Jurkat, Clone E6-1 (cell line): Measurements from ENCODE around the gene AGAP9.
"Not testable (repeated sequence)": the region's sequence is repeated elsewhere in the genome, so short reads cannot be mapped to it uniquely, and the experiment has no call there.

Source experiments
- DNase-seq: peaks from one replicate; pipeline ENCODE4 v3.0.0-alpha.2; 2011; ENCODE audit warnings: low read depth, low spot score
- H3K4me3 ChIP-seq: 2 replicates; pipeline ENCODE4 v1.5.1; 2011; ENCODE audit warnings: mild to moderate bottlenecking, low read length, control low read depth, moderate library complexity

AGAP9 gene

GRCh38 chr10:47462577-47463358 lies 60.7 kb downstream of the AGAP9 start:
- not testable (repeated sequence) for DNase-seq, H3K4me3 ChIP-seq

- H3K4me3 ChIP-seq: peak overlapping the region; percentile 18
- not testable (repeated sequence) for DNase-seq
Observed at GRCh38 chr10:47461261-47461687, 62.2 kb downstream of the AGAP9 start.

- DNase-seq: no peak
- no peak overlapping the region for H3K4me3 ChIP-seq
Observed at GRCh38 chr10:47458466-47459154, 64.8 kb downstream of the AGAP9 start.

DNA sequence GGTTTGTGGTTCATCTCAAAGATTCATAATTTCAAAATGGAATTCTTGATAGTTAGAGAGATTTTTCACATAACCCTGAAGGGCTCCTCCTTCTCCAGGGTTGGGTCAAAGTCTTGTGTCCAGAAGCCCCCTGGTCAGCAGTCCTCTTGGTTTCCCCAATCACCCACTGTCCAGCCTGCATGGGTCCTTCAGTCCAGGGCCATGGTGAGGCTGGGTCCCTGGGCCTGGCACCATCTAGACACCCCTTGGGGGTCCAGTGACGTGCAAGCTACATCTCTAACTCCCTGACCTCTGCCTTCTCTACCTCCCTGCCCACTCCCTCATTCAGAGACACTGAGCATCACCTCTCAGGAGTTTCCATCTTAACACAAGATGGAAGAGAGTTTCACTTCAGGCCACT lies 65.6 kb downstream of the AGAP9 start:
- no peak for DNase-seq
- no peak overlapping the region for H3K4me3 ChIP-seq

DNA sequence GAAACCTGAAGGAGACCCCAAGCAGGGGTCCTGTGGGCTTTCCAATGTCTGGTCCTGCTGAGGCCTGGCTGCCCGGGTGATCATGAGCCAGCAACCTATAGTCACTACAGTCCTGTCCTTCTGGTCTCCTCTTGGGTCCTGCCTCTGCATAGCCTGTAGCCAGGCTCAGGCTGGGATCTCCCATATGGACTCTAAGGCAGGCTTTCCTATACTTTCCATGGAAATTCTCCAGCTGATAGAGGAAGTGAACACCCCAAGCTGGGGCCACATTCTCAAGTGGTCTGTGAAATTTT lies 66.0 kb downstream of the AGAP9 start:
- H3K4me3 ChIP-seq: no peak overlapping the region
- no peak for DNase-seq

DNA sequence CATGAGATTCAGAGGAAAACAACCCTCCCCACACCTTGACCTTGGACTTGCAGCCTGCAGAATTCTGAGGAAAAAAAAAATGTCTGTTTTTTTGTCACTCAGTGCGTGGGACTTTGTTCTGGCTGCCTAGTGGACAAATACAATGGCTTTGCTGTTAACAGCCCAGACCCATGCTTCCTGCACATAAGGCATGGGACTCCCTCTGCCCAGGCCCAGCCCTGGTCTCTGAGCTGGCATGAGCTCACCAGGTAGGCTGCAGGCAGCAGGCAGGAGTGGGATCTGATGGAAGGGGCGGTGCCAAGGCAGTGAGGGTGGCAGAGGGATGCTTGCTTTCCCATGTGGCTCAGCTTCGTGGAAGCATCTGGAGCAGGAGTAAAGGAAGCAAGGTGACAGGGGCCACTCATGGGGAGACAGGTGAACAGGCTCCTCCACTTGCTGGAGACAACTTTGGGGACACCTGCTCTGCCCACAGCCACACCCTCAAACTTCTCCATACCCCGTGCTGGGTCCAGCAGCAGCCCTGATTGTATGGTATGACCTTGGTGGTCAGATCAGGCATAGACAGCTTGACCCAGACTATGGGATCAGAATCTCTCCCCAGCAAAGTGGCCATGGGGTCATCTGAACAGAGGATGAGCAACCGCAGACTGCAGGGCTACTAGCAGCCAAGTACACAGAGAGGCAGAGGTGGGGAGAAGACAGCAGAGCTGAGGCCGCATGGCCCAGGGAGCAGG lies 66.5 kb downstream of the AGAP9 start:
- no peak for DNase-seq
- H3K4me3 ChIP-seq: no peak overlapping the region

- DNase-seq: no peak
- no peak overlapping the region for H3K4me3 ChIP-seq
Observed at GRCh38 chr10:47456079-47456785, 67.2 kb downstream of the AGAP9 start.

DNA sequence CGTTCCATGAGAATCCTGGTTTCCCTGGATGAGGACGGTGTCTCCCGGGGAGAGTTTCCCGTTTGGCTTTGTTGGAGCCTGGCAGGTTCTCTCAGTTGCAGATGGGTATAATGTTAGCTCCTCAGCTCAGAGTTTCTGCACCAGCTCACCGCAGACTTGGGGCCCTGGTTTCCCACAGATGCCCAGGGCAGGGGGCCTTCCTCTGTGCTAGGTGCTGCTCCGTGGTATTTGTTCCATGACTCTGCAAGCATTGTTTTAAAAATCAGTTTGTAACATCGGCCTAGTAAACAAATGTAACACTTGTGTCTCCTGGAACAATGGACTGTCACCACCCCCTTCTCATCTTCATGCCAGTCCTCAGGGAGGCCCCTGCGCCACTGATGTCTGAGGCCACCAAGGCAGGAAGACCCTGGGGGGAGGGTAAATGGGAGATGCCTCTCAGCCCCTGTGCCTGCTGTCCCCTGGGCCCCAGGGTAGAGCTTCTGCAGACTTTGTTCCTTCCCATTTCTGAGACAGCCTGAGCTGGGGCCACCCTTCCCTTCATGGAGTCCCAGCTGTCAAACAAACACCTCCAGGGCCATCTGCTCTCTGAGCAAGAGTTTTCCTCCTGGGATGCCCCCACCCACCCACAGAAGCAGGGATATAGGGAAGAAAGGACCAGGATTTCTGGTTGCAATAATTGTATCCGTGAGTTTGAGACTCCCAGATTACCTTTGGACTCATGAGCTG lies 67.9 kb downstream of the AGAP9 start:
- H3K4me3 ChIP-seq, DNase-seq: not testable (repeated sequence)

- no peak for DNase-seq
- H3K4me3 ChIP-seq: no peak overlapping the region
Observed at GRCh38 chr10:47454780-47455058, 68.7 kb downstream of the AGAP9 start.

DNA sequence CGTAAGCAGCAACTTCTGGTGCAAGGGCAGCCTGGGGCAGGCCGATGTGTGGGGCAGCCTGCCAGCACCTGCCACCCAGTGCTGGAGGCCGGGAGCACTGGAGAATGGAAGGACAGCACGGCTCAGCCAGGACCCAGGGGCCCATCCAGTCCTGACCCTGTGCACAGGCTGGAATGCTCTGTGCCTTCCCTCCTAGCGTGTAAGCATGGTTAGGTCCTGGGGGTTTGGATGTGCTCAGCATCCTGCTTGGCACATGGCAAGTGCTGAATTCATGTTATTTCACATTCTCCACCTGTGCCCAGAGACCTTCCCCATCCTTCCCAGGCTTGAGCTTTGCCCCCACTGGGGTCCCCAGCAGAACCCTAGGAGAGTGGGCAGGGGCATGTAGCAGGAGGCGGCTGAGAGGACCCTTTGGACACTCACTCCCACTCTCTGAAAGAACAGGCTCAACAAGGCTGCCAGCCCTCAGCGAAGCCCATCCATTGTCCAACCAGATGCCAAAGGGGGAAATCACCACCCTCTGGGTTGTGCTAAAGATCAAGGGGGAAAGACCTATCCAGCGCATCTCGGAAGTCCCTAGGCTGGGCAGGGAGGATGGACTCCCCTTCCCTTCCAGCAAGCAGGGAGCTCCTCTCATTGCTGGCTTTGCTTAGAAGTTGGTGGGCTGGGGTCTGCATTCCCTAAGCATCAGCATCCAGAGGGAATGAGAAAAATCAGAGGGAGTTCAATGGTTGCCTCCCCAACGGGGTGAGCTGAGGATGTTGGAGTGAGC lies 69.2 kb downstream of the AGAP9 start:
- H3K4me3 ChIP-seq: no peak overlapping the region
- DNase-seq: no peak

DNA sequence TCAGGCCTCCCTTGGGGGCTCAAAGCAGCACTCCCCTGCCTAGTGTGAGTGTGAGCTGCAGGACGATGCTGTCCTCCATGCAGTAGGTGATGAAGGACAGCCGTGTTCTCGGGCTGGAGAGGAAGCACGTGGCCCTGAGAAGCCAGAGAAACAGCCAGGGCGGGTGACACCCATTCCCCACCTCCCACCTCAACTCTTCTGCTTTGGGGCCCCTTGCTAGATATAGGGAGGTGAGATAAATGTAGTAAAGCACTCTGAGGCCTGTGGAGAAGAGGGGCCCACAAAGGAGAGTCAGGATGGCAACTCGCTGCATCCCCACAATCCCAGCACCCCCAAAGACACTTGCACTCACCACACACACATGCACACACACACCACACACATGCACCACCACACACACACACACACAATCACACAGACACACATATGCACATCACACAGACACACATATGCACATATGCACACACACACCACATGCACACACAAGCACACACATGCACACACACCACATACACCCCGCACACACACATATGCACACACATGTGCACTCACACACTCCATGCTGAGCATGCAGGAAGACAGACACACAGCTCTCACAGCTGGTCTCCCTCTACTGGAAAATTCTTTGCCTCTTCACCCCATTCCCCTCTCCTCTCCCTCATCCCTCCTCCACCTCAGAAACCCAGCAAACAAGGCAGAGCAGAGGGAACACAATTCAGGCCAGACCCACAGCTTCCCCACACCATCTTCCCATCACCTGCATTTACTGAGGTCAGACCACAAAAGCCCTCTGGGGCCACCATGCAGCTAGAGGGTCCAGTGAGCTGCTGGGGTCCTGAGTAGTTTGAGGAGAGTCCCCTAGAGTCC lies 70.1 kb downstream of the AGAP9 start:
- H3K4me3 ChIP-seq: no peak overlapping the region
- no peak for DNase-seq

DNA sequence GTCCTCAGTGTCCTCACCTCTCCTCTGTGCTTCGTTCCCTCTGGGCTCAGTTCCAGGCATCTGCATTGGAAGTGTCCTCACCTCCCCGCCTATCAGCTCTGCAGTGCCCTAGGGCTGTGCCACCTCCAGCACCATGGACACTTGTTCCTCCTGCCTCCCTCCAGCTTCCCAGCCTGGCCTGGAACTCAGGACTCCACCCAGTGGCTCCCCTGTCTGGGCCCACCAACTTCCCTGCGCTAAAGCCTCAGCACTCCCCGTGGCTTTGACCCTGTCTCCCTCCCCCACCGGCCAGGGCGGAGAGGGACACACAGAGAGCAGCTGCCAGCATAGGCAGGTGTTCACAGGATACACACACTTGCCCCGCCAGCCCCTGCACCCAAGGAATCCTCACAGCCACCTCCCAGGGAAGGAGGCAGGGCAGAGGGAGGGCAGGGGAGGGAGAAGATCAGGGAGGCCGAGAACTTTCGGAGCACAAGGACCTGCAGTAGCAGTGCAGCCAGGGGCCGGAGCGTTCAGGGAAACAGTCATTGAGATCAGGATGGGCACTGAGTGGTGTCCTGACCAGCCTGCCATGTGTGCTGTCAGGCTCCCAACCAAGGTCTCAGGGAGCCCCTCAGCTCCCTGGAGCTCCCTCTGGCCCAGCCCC lies 70.8 kb downstream of the AGAP9 start:
- no peak for DNase-seq
- no peak overlapping the region for H3K4me3 ChIP-seq

GRCh38 chr10:47451998-47452494 lies 71.4 kb downstream of the AGAP9 start:
- H3K4me3 ChIP-seq: no peak overlapping the region
- no peak for DNase-seq
